H1 (cell line): ENCODE data around the gene CCNY. TPM values are rescaled to one million over a fixed set of nuclear protein-coding genes. Genes with fewer than 3 reads are reported as not detected.

Experiments used
- CTCF ChIA-PET: fragments of 300-600 bp; sonication (Branson Sonifier 250); formaldehyde crosslinking; loops from one replicate; lab custom pipeline; 2021; ENCODE audit not compliant: partially characterized antibody; lab: Charles Lee
- POLR2A ChIA-PET: fragments of 300-600 bp; sonication (Branson Sonifier 250); formaldehyde crosslinking; loops from one replicate; lab custom pipeline; 2021; ENCODE audit warnings: inconsistent platforms; ENCODE audit not compliant: partially characterized antibody; lab: Charles Lee
- DNase-seq, 2 experiments: peaks; one replicate each; pipeline versions ENCODE4 v3.0.0 to v3.0.0-alpha.2; 2010 to 2022; ENCODE audit warnings: low spot score in 2 of 2, low read depth in 1 of 2, mixed read lengths in 1 of 2
- FAIRE-seq: peaks from 2 replicates; lab custom pipeline; 2011; peaks lifted over from hg19 to GRCh38; lab: Jason Lieb, UNC
- H2AFZ ChIP-seq: 2 replicates; pipeline ENCODE4 v1.8.1; 2012; ENCODE audit warnings: low read length, inconsistent platforms
- H2AK5ac ChIP-seq: 2 replicates; pipeline ENCODE4 v1.6.1; 2013; ENCODE audit warnings: low read depth, low read length
- H2BK120ac ChIP-seq: replicated peaks from 2 replicates; pipeline ENCODE3; 2013; ENCODE audit warnings: low read depth, low read length, inconsistent platforms
- H2BK12ac ChIP-seq: 2 replicates; pipeline ENCODE4 v1.6.1; 2013; ENCODE audit warnings: low read depth, low read length
- H2BK15ac ChIP-seq: 2 replicates; pipeline ENCODE4 v1.6.1; 2013; ENCODE audit warnings: low read length
- H2BK20ac ChIP-seq: 2 replicates; pipeline ENCODE4 v1.6.1; 2013; ENCODE audit warnings: low read length
- H2BK5ac ChIP-seq: 2 replicates; pipeline ENCODE4 v1.6.1; 2013; ENCODE audit warnings: low read depth, low read length
- H3K14ac ChIP-seq: 2 replicates; pipeline ENCODE4 v1.6.1; 2013; ENCODE audit warnings: inconsistent platforms; ENCODE audit not compliant: insufficient read length
- H3K18ac ChIP-seq: 2 replicates; pipeline ENCODE4 v1.6.1; 2013; ENCODE audit warnings: low read length; ENCODE audit errors: extremely low read depth
- H3K23ac ChIP-seq: 2 replicates; pipeline ENCODE4 v1.6.1; 2013; ENCODE audit warnings: inconsistent platforms; ENCODE audit not compliant: insufficient read length
- H3K23me2 ChIP-seq: 2 replicates; pipeline ENCODE4 v1.6.1; 2013; ENCODE audit warnings: low read depth, low read length
- H3K27ac ChIP-seq: 2 replicates; pipeline ENCODE4 v1.6.1; 2011; ENCODE audit warnings: low read depth, low read length, inconsistent platforms
- H3K27me3 ChIP-seq, 4 experiments: replicated peaks in 1 of 4; 1 replicate in 1 of 4; 2 replicates in 3 of 4; pipeline versions ENCODE4 v1.6.1 to v1.8.1; 2011 to 2013; ENCODE audit warnings: low read length in 3 of 4, mild to moderate bottlenecking in 3 of 4, inconsistent platforms in 2 of 4, mixed read lengths in 2 of 4, moderate library complexity in 1 of 4; ENCODE audit not compliant: control insufficient read depth in 3 of 4, insufficient read depth in 3 of 4; ENCODE audit errors: extremely low read depth in 1 of 4
- H3K36me3 ChIP-seq, 4 experiments: 2 replicates each; pipeline versions ENCODE4 v1.6.1 to v1.8.1; 2011 to 2013; ENCODE audit warnings: mild to moderate bottlenecking in 4 of 4, low read length in 3 of 4, moderate library complexity in 2 of 4, control low read depth in 1 of 4, inconsistent platforms in 1 of 4; ENCODE audit not compliant: insufficient read depth in 4 of 4, control insufficient read depth in 2 of 4
- H3K4ac ChIP-seq: replicated peaks from 2 replicates; pipeline ENCODE3; 2013; ENCODE audit warnings: low read length, low read depth, mixed read lengths, inconsistent platforms; ENCODE audit not compliant: insufficient read length
- H3K4me1 ChIP-seq, 4 experiments: replicated peaks in 1 of 4; 1 replicate in 1 of 4; 2 replicates in 3 of 4; pipeline versions ENCODE4 v1.6.1 to v1.8.1; 2011 to 2013; ENCODE audit warnings: low read length in 3 of 4, inconsistent platforms in 2 of 4, mixed read lengths in 1 of 4; ENCODE audit not compliant: insufficient read depth in 4 of 4, control insufficient read depth in 3 of 4
- H3K4me2 ChIP-seq, 2 experiments: 2 replicates each; pipeline versions ENCODE4 v1.6.1 to v1.8.1; 2011 to 2013; ENCODE audit warnings: low read depth in 2 of 2, low read length in 2 of 2, control low read depth in 1 of 2, inconsistent platforms in 1 of 2, mild to moderate bottlenecking in 1 of 2; ENCODE audit not compliant: insufficient read depth in 1 of 2
- H3K4me3 ChIP-seq, 4 experiments: fragments of 200-600, 300-600 bp in 1 of 4; sonication (generic), shearing (Covaris generic), sonication (Bioruptor Twin) in 1 of 4; 2 replicates each; pipeline versions ENCODE4 v1.5.1 to v1.8.1; 2011 to 2016; ENCODE audit warnings: low read length in 4 of 4, low read depth in 3 of 4, control low read depth in 2 of 4, inconsistent platforms in 2 of 4, mild to moderate bottlenecking in 2 of 4, mixed read lengths in 1 of 4, moderate library complexity in 1 of 4; ENCODE audit not compliant: insufficient read depth in 2 of 4; ENCODE audit errors: extremely low read depth in 1 of 4
- H3K56ac ChIP-seq: replicated peaks from 2 replicates; pipeline ENCODE3; 2013; ENCODE audit warnings: low read depth, mild to moderate bottlenecking, mixed read lengths, low read length, inconsistent platforms; ENCODE audit not compliant: insufficient read length
- H3K79me1 ChIP-seq: 2 replicates; pipeline ENCODE4 v1.6.1; 2013; ENCODE audit warnings: low read depth, low read length, control low read depth
- H3K79me2 ChIP-seq, 2 experiments: 2 replicates each; pipeline versions ENCODE4 v1.6.1 to v1.8.1; 2012 to 2013; ENCODE audit warnings: low read length in 2 of 2, mild to moderate bottlenecking in 2 of 2, inconsistent platforms in 1 of 2; ENCODE audit not compliant: insufficient read depth in 2 of 2, control insufficient read depth in 1 of 2
- H3K9ac ChIP-seq, 4 experiments: replicated peaks in 1 of 4; 1 replicate in 1 of 4; 2 replicates in 3 of 4; pipeline versions ENCODE4 v1.6.1 to v1.8.1; 2011 to 2013; ENCODE audit warnings: low read depth in 3 of 4, low read length in 3 of 4, control low read depth in 2 of 4, mild to moderate bottlenecking in 2 of 4, moderate library complexity in 2 of 4, inconsistent platforms in 1 of 4; ENCODE audit errors: extremely low read depth in 1 of 4
- H3K9me3 ChIP-seq, 2 experiments: 2 replicates each; pipeline versions ENCODE4 v1.6.1 to v1.8.1; 2012 to 2013; ENCODE audit warnings: mild to moderate bottlenecking in 2 of 2, moderate library complexity in 2 of 2, control low read depth in 1 of 2, inconsistent platforms in 1 of 2, low read depth in 1 of 2, low read length in 1 of 2, mixed read lengths in 1 of 2; ENCODE audit not compliant: insufficient read depth in 2 of 2
- H4K20me1 ChIP-seq, 2 experiments: replicated peaks in 1 of 2; 2 replicates each; pipeline versions ENCODE3 to v1.8.1; 2011 to 2013; ENCODE audit warnings: inconsistent platforms in 2 of 2, low read length in 2 of 2, mild to moderate bottlenecking in 1 of 2; ENCODE audit not compliant: insufficient read depth in 2 of 2, control insufficient read depth in 1 of 2
- H4K5ac ChIP-seq: 2 replicates; pipeline ENCODE4 v1.6.1; 2013; ENCODE audit warnings: low read length, low read depth, mixed read lengths, inconsistent platforms; ENCODE audit not compliant: insufficient read length
- H4K8ac ChIP-seq: 2 replicates; pipeline ENCODE4 v1.8.0; 2013; ENCODE audit warnings: mild to moderate bottlenecking, moderate library complexity, low read length, inconsistent platforms; ENCODE audit not compliant: insufficient read depth; ENCODE audit errors: extremely low read depth
- H4K91ac ChIP-seq: replicated peaks from 2 replicates; pipeline ENCODE3; 2013; ENCODE audit warnings: low read length, mixed read lengths, inconsistent platforms; ENCODE audit not compliant: insufficient read length
- ASH2L ChIP-seq: fragments of 200-600, 300-600 bp; sonication (generic); IDR thresholded peaks from one replicate; pipeline ENCODE4 v1.7.1; 2017; ENCODE audit warnings: low read length
- CTCF ChIP-seq, 3 experiments: IDR thresholded peaks; 1 replicate in 2 of 3; 2 replicates in 1 of 3; pipeline versions ENCODE4 v1.5.1 to v1.6.1; 2011; ENCODE audit warnings: low read length in 3 of 3, mild to moderate bottlenecking in 3 of 3, inconsistent platforms in 2 of 3, low read depth in 1 of 3, moderate library complexity in 1 of 3; ENCODE audit not compliant: insufficient read depth in 1 of 3; ENCODE audit errors: control extremely low read depth in 1 of 3
- NANOG ChIP-seq: IDR thresholded peaks from 2 replicates; pipeline ENCODE4 v1.6.1; 2011; ENCODE audit warnings: low read length, low read depth, mild to moderate bottlenecking, inconsistent platforms; ENCODE audit not compliant: insufficient read depth, poor library complexity, severe bottlenecking
- SIN3A ChIP-seq, 2 experiments: IDR thresholded peaks in 1 of 2; conservative IDR thresholded peaks in 1 of 2; 2 replicates each; pipeline ENCODE4 v1.6.1; 2011 to 2012; ENCODE audit warnings: low read length in 2 of 2, improper control_type of control experiment in 1 of 2, low read depth in 1 of 2, mild to moderate bottlenecking in 1 of 2
- TAF7 ChIP-seq: optimal IDR thresholded peaks from 2 replicates; pipeline ENCODE3; 2011; ENCODE audit warnings: low read depth, mild to moderate bottlenecking, inconsistent platforms, low read length, moderate library complexity, borderline replicate concordance
- USF2 ChIP-seq: IDR thresholded peaks from 2 replicates; pipeline ENCODE4 v1.6.1; 2011; ENCODE audit warnings: low read length, improper control_type of control experiment
- WGBS, 2 experiments: shearing (Covaris generic) in 1 of 2; methylation state at CpG; one replicate each; pipeline versions ENCODE4 v1.1.6 to v1.1.7; 2013 to 2015; ENCODE audit warnings: low lambda C conversion rate in 2 of 2, mixed read lengths in 2 of 2, inconsistent platforms in 1 of 2, low coverage in 1 of 2, missing lambda C conversion rate in 1 of 2; ENCODE audit not compliant: insufficient replicate concordance in 2 of 2, insufficient coverage in 1 of 2, insufficient read length in 1 of 2; ENCODE audit errors: extremely low coverage in 1 of 2, missing lambda C conversion rate in 1 of 2; 5-methylcytosine and 5-hydroxymethylcytosine counted together
- polyA plus RNA-seq, 7 experiments: library from polyadenylated mRNA; depleted of rRNA in 3 of 7; stranded (reverse) in 5 of 7; unstranded in 2 of 7; fragments of >200 nt in 5 of 7; fragments of 200-250 nt in 2 of 7; gene quantifications; 1 replicate in 5 of 7; 2 replicates in 1 of 7; 4 replicates in 1 of 7; pipeline versions ENCODE4 v1.2.1 to v1.2.3, GENCODE V29; 2011 to 2013; ENCODE audit warnings: missing spikeins in 2 of 7, mixed read lengths in 2 of 7
- total RNA-seq: library from RNA; stranded (reverse); fragmentation: NEBNext Ultra II Directional; extraction: Animal tissue kit (Norgen Biotek cat#: 25700); gene quantifications from 2 replicates; pipeline ENCODE4 v1.2.1, GENCODE V29; 2021

Gene CCNY
- total and polyA plus RNA-seq, 2 of the 8 experiments (the other 6 are each of a cell fraction or from before 2014, with no cell fraction given), result 25.3 to 68.2 TPM

- no peak overlapping the region for H2BK12ac ChIP-seq
- no peak overlapping the region for H3K18ac ChIP-seq
- H3K4me2 ChIP-seq, result no peak overlapping the region; a peak in 1 of 4 replicates
- H2BK15ac ChIP-seq, result no peak overlapping the region
- H4K5ac ChIP-seq, result no peak overlapping the region
- ChIA-PET POLR2A (no interaction called here), CTCF (interaction anchor here (0.6 to 4.3 kb wide), 6 partner anchors 16 to 321 kb away, joined by 3 to 13 read pairs (median 4); no protein-coding TSS in a partner anchor)
- WGBS, 2 experiments, result 88% methylated on average over 7 of the region's 10 CpGs; no CpG with 5 or more reads in 1 of the 2 experiments
- H2AFZ ChIP-seq, result no peak overlapping the region
- no peak overlapping the region; the same call in 1 of the 2 replicates for H4K8ac ChIP-seq
- no peaks in the 10 kb centered on the region for H3K23me2 ChIP-seq
- no peak overlapping the region for H3K56ac ChIP-seq
- H3K27ac ChIP-seq, result no peak overlapping the region
- no peak for FAIRE-seq
- H3K79me1 ChIP-seq, result no peaks in the 10 kb centered on the region
- no peaks in the 10 kb centered on the region for H3K4me1 ChIP-seq
- no peak for DNase-seq
- H3K79me2 ChIP-seq, result 0 out of 4 replicates have a peak, but pooled peaks cover 0 to 3% of the 10 kb centered on the region in 2 experiments
- no peak overlapping the region for H2BK5ac ChIP-seq
- no peak overlapping the region for H4K91ac ChIP-seq
- no peak overlapping the region for H3K4ac ChIP-seq
- H3K4me3 ChIP-seq, result no peak overlapping the region
- no peak overlapping the region for H3K9ac ChIP-seq
- H4K20me1 ChIP-seq, result no peaks in the 10 kb centered on the region
- no peaks in the 10 kb centered on the region for H3K27me3 ChIP-seq
- no peak overlapping the region for H2BK120ac ChIP-seq
- no peak overlapping the region for H2AK5ac ChIP-seq
- 0 out of 8 replicates have a peak, but pooled peaks cover 0 to 3% (median 0%) of the 10 kb centered on the region in 4 experiments for H3K36me3 ChIP-seq
- H3K23ac ChIP-seq, result no peak overlapping the region
- no peak overlapping the region for H2BK20ac ChIP-seq
- H3K9me3 ChIP-seq, result no peaks in the 10 kb centered on the region
- no peak overlapping the region for H3K14ac ChIP-seq
- TF ChIP-seq NANOG (no peak), ASH2L (no peak), USF2 (no peak), CTCF (IDR thresholded peaks at IDR 0.05; ENCODE audit: control extremely low read depth in 1 of 3, insufficient read depth in 1 of 3, low read depth in 1 of 3, low read length in 3 of 3) (no peak), SIN3A (conservative IDR thresholded peaks at IDR 0.05 in 1 of 2, IDR thresholded peaks at IDR 0.05 in 1 of 2; ENCODE audit: low read depth in 1 of 2, low read length in 2 of 2) (no peak), TAF7 (no peak)
Observed at GRCh38 chr10:35545079-35545657, 208.9 kb downstream of the CCNY start.
